ENCODE data around the gene UPF1.

Gene UPF1

GRCh38 chr19:18857223-18857622, 25.5 kb downstream of the UPF1 start:
- DNase-seq (ENCODE audit: low read depth), result no peak

- no peak for DNase-seq (ENCODE audit: low read depth)
These were observed 27.3 kb downstream of the UPF1 start for GRCh38 chr19:18858906-18859646.

DNA sequence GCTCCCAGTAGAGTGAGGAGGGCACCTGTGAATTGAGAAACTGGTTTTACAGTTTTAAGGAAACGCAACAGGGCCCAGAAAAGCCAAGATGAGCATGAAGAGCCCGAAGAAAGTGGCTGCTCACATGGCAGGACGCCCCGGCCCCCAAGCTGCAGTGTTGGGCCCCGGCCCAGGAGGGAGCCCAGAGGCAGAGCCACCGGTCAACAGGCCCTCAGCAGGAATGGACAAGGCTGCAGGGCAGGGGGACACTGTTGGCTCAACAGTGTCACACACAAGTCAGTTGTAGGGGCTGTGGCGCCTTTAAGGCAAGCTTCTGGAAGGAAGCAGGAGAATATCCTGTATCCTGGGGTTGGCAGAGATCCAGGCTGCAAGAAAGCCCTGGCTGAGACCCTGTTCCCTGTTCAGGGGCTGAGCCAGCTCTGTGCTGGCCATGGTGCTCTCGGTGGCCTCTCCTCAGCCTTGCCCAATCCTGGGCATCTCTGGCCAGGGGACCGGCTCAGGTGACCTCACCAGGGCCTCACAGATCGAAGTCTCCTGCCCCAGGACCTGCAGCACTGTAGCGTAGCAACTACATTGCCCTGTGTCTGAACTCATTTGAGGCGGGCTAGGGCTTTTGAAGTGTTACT, 28.0 kb downstream of the UPF1 start:
- DNase-seq (ENCODE audit: low read depth), result no peak

DNA sequence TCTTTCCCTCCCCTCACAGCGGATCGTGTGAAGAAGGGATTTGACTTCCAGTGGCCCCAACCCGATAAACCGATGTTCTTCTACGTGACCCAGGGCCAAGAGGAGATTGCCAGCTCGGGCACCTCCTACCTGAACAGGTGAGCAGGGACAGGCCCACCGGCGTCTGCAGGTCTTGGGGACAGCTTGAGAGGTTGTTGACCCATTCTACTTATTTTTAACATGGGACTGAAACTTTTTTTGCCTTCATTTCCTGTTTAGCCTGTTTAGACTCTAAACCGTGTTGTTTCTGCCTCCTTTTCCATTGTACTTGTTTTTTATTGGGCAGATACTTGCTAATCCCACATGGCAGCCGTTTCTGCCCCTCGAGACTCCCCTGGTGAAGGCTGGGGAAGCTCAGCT, 28.5 kb downstream of the UPF1 start:
- DNase-seq (ENCODE audit: low read depth), result no peak

DNA sequence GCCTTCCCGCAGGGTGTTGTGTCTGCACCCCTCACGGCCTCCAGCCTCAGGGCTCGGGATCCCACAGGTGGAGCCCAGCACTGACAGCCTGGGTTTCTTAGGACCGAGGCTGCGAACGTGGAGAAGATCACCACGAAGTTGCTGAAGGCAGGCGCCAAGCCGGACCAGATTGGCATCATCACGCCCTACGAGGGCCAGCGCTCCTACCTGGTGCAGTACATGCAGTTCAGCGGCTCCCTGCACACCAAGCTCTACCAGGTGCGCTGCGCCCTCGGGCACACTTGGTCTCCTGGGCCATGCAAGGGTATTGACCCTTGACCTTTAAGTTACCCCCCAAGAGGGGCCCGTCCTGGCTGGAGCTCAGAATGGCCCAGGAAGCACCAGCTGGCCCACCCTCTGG, 29.0 kb downstream of the UPF1 start:
- no peak for DNase-seq (ENCODE audit: low read depth)

DNA sequence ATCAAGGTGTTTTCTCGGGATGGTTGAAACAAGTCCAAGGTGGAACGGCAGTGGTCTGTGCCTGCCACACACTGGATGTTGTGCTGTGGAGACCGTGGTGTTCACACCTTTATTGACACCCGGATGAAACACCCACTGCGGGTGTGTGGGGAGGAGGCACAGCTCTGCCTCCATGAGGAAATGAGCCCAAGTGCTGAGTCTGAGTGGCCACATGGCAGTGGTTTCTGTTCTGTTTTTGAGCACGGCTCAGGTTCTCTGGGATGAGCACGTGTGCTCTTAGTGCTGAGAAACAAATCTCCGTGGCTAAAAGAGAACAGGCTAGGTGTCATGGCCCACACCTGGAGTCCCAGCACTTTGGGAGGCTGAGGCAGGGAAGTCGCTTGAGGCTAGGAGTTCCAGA, 29.5 kb downstream of the UPF1 start:
- DNase-seq (ENCODE audit: low read depth), result no peak

DNA sequence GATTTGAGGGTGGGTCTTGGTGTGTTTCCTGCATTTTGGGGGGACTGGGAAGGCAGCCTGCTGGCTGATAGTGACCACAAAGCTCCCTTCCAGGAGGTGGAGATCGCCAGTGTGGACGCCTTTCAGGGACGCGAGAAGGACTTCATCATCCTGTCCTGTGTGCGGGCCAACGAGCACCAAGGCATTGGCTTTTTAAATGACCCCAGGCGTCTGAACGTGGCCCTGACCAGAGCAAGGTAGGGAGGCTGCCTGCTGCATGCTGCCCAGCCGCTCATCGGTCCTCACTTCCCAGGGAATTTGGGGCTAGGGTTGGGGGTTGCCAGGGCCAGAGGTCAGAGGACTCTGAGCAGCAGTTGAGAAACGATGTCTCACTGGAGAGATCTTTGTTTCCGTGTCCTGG, 30.2 kb downstream of the UPF1 start:
- no peak for DNase-seq (ENCODE audit: low read depth)

- DNase-seq (ENCODE audit: low read depth), result no peak
These were observed 31.4 kb downstream of the UPF1 start for GRCh38 chr19:18862976-18863842.

GRCh38 chr19:18863843-18864362, 32.1 kb downstream of the UPF1 start:
- DNase-seq (ENCODE audit: low read depth), result no peak

- no peak for DNase-seq (ENCODE audit: low read depth)
These were observed 33.6 kb downstream of the UPF1 start for GRCh38 chr19:18865106-18865972.

DNA sequence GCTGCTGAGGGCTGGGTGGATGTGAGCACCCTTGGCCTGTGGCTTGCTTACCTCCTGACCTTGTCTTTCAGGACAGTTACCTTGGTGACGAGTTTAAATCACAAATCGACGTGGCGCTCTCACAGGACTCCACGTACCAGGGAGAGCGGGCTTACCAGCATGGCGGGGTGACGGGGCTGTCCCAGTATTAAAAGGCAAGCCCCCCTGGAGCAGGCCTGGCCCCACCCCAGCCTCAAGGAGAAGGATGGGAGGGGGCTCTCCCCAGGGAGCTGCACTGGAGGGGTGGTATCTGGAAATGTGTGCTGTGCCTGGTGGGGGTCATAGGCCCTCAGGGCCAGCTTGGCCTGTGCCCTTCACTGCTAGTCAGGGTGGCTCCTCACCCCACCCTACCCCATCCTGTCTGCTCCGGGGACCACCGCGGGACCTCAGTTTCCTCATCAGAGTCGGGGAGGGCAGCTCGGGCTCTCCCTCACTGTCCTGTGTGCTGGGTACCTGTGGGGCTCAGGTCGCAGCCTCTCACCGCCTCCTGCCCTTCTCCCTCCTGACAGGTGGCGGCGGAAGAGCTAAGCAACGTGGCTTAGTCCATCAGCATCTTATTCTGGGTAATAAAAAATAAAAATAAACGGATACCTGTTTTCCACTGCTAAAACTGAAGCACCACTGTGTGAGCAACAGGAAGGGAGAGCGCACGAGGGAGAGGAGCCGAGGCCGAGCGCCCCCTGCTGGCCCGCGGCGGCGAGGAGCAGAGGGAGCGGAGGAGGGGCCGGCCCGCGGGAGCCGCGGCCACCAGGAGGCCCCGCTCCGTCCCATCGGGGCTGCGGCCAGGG, 34.4 kb downstream of the UPF1 start:
- DNase-seq (ENCODE audit: low read depth), result peak; percentile 54

DNA sequence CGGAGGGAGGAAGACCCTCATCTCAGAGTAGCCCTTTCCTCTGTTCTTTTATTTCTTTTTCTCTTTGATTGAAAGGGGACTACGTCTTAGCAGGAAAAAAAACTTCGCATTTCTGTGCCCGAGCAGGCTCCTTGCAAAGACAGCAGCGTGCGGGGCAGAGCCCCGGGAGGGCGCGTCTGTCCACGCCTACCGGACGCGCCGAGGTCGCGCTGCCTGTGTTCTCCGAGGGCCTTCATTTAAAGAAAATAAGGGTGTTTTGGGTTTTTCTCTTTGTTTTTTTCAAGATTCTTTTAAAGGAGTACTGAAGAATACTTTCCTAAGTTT, 35.0 kb downstream of the UPF1 start:
- no peak for DNase-seq (ENCODE audit: low read depth)

DNA sequence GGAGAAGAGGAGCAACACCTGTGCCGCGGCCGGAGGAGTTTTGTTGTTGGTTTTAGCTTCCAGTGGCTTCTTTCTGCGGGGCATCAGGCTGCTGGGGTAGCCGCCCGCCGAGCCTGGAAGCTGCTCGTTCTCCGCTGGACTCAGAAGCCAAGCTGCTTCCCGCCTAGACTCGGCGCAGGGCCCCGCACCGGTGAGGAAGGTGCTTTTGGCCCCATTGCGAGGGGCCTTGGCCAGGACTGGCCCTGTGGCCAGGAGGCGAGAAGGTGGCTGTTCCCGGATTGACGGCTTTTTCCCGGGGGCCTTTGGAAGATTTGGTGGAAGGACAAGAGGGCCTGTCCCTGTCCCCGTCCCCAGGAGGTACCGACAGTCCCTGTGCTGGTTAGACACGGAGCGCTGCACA, 35.4 kb downstream of the UPF1 start:
- no peak for DNase-seq (ENCODE audit: low read depth)

DNA sequence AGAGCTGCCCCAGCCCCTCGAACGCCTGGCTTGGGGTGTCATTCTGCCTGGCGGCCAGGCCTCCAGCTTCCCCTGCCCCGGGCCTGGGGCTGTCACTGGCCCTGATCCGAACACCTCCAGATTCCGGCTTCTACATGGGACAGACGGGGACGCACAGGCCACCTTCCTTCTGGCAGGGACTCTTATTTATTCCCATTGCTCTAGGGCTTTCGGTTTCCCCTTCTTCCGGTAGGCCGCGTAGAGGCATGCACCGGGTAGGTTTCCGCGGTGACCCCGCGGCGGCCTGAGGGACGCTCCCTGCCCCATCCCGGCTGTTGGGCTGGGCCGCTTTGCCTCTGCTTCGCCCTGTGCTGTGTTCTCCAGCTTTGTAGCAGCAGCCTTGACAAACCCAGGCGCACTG, 36.0 kb downstream of the UPF1 start:
- DNase-seq (ENCODE audit: low read depth), result no peak

DNA sequence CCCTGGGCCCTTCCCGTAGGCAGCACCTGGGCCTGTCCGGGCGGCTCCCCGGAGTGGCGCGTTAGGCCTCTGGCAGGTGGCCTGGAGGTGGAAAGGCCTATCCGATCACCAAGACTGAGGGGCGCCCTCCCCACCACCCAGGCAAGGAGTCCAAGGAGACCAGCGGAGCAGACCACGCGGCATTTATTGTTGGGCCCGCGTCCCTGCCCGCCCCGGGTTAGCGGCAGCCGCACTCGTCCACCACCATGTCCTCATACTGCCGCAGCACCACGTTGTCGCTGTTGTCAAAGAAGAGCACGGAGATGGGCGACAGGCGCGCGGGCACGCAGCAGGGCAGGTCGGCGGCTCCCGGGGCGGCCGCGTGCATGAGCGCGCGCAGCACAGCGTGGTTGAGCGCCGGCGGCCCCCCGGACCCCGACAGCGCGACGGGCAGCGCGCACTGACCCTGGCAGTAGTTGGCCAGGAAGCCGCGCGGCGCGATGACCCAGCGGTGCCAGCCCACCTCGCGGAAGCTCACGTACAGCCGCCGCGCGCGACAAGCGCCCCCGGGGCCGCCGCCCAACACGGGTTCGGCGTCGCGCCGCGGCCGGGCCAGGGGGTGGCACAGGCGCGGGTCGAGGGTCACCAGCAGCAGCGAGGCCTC, 36.7 kb downstream of the UPF1 start:
- no peak for DNase-seq (ENCODE audit: low read depth)

- DNase-seq (ENCODE audit: low read depth), result no peak
These were observed 37.4 kb downstream of the UPF1 start for GRCh38 chr19:18869023-18869618.

DNA sequence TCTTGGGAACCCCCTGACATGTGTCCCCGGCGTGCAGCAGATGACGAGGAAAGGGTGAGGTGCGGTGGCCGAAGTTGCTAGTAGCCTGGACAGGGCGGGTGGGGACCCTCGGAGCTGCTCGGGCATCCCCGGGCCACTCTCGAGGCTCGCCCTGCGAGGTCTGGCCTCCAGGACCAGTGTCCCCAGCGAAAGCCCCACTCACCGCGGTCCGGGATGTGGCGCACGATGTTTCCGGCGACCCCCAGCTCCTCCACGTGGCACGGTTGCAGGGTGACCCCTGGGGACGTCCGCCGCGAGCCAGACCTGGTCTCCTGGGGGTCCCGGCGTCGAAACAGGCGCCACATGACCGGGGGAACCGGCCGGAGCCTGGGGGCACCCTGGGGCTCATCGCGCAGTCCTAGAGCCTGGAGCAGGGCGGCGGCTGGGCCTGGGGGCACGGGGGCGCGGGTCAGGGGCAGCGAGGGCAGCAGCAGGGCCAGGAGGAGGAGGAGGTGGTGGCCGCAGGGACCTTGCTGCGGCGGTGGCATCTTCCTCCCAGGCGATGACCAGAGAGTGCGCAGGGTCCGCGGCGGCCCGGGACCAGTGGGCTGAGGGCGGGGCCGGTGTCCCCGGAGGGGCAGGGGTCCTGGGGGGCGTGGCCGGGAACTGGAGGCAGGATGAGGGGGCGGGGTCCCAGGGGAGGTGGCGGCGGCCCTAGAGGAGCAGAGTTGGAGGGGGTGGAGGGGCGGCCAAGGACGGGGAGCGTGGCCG, 38.2 kb downstream of the UPF1 start:
- DNase-seq (ENCODE audit: low read depth), result no peak

DNA sequence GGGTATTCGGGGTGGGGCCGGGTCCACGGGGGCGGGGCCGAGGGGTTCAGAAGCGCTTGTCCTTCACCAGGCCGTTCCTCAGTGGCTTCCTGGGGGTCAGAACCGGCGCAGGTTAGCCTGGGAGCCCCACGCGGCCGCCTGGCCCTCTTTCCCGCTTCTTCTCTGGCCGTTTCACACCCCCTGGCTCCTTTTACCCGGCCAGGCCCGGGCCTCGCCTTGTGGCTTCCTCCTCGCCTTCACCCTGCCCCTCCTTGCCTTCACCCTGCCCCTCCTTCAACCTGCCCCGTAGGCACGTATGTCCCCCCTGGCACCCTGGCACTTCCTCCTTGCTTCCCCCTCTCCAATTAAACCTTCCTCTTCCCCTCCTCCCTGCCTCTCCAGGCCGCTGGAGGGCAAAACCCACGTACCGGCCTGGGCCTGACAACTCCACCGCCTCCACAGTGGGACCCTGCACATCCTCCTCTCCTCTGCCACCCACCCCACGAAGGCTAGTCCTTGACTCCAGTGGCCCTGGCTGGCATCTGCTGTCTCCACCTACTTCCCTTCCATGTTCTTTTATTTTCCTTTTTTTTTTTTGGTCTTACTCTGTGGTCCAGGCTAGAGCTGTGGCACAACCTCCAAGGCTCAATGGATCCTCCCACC, 38.9 kb downstream of the UPF1 start:
- DNase-seq (ENCODE audit: low read depth), result no peak

DNA sequence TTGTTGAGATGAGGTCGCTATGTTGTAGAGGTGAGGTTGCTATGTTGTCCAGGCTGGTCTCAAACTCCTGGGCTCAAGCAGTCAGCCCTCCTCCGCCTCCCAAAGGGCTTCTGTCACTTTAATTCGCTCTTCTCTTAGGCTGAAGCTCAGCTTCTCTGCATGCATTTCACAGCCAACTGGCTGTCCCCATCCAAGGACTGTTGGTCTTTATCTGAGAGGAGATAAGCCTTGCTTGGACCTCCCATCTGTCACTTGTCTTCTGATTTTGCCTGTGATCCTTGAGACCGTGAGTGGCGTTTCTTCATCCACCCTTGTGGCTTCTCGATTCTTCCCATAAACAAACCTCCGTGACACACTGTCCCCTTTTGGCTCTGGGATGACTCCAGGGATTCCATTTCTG, 39.8 kb downstream of the UPF1 start:
- no peak for DNase-seq (ENCODE audit: low read depth)

All from stimulated activated CD8-positive, alpha-beta memory T cell treated with anti-CD3 and anti-CD28 coated beads, Interleukin-15, amount 100 ng/mL, for 24 hours (primary cell).